Measurements from ENCODE around the gene F12.
A peak's percentile ranks its signal among the peaks of the same experiment; 100 is the strongest.

The F12 gene

GRCh38 chr5:177372034-177372896 is 37.1 kb downstream of the F12 start:
- no peak overlapping the region for H3K4me3 ChIP-seq (ENCODE audit: low read depth, low read length)
- TF ChIP-seq POLR2A (IDR thresholded peaks at IDR 0.05; ENCODE audit: extremely low read depth, insufficient read length): no peak
- no peak for TF ChIP-seq MAX (IDR thresholded peaks at IDR 0.05; ENCODE audit: low read depth, low read length)
- TF ChIP-seq, protein P1, sequence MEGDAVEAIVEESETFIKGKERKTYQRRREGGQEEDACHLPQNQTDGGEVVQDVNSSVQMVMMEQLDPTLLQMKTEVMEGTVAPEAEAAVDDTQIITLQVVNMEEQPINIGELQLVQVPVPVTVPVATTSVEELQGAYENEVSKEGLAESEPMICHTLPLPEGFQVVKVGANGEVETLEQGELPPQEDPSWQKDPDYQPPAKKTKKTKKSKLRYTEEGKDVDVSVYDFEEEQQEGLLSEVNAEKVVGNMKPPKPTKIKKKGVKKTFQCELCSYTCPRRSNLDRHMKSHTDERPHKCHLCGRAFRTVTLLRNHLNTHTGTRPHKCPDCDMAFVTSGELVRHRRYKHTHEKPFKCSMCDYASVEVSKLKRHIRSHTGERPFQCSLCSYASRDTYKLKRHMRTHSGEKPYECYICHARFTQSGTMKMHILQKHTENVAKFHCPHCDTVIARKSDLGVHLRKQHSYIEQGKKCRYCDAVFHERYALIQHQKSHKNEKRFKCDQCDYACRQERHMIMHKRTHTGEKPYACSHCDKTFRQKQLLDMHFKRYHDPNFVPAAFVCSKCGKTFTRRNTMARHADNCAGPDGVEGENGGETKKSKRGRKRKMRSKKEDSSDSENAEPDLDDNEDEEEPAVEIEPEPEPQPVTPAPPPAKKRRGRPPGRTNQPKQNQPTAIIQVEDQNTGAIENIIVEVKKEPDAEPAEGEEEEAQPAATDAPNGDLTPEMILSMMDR (IDR thresholded peaks at IDR 0.05; ENCODE audit: low read depth, low read length): no peak
- TF ChIP-seq MYC (IDR thresholded peaks at IDR 0.05; ENCODE audit: low read depth, low read length): no peak
- peak; percentile 56 for DNase-seq (ENCODE audit: low read depth)

- no peak overlapping the region for H3K4me3 ChIP-seq (ENCODE audit: low read depth, low read length)
- TF ChIP-seq POLR2A (IDR thresholded peaks at IDR 0.05; ENCODE audit: extremely low read depth, insufficient read length): no peak
- TF ChIP-seq, protein P1 (IDR thresholded peaks at IDR 0.05; ENCODE audit: low read depth, low read length): no peak
- no peak for TF ChIP-seq MYC (IDR thresholded peaks at IDR 0.05; ENCODE audit: low read depth, low read length)
- no peak for TF ChIP-seq MAX (IDR thresholded peaks at IDR 0.05; ENCODE audit: low read depth, low read length)
- DNase-seq (ENCODE audit: low read depth): no peak
Observed at GRCh38 chr5:177371120-177372033, 38.0 kb downstream of the F12 start.

- H3K4me3 ChIP-seq (ENCODE audit: low read depth, low read length): no peak overlapping the region
- DNase-seq (ENCODE audit: low read depth): peak; percentile 59
- TF ChIP-seq, protein P1 (IDR thresholded peaks at IDR 0.05; ENCODE audit: low read depth, low read length): peak; percentile 13
- no peak for TF ChIP-seq MYC (IDR thresholded peaks at IDR 0.05; ENCODE audit: low read depth, low read length)
Observed at GRCh38 chr5:177370488-177371119, 38.8 kb downstream of the F12 start.

DNA sequence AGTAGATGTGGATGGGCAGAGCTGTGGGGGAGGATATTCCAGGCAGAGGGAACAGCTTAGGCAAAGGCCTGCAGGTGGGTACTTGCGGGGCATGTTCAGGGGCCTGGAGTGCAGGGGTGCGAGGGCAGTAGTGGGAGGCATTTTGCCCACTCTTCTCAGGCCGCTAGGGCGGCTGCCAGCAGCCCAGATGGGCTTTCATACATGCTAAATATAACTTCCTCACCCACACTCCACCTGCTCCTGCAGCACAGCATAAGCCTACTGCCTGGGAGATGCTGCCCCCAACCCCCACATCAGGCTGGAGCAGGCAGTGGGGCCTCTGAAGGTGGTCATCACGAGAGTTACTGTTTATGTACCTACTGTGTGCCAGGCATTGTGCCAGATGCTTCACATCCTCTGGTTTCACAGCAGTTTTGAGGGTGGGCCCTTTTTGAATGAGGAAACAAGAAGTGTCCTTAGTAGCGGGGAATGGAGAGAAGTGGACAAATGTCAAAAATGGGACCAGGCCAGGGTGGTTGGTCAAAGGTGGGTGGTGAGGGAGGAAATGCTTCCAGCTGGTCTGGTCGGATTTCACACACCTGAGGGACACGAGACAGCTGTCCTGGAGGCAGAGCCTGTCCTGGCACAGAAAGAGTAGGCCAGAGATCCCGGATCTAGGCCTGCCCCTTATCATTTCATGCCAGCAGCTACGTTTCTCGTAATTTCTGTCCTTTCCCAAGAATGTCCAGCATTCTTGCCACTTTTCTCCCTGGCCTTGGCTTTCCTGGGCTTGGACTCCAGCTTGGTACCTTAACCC is 39.5 kb downstream of the F12 start:
- H3K4me3 ChIP-seq (ENCODE audit: low read depth, low read length): no peak overlapping the region
- DNase-seq (ENCODE audit: low read depth): no peak
- TF ChIP-seq MAX (IDR thresholded peaks at IDR 0.05; ENCODE audit: low read depth, low read length): no peak
- TF ChIP-seq POLR2A (IDR thresholded peaks at IDR 0.05; ENCODE audit: extremely low read depth, insufficient read length): no peak
- TF ChIP-seq, protein P1 (IDR thresholded peaks at IDR 0.05; ENCODE audit: low read depth, low read length): no peak
- no peak for TF ChIP-seq MYC (IDR thresholded peaks at IDR 0.05; ENCODE audit: low read depth, low read length)

Data from NB4 (cell line).